K562 (cell line): ENCODE data around the gene ZSWIM1. TPM values are rescaled to one million over a fixed set of nuclear protein-coding genes. Genes with fewer than 3 reads are reported as not detected.

Experiments used
- BCOR ChIP-seq: fragments of 450-650 bp; IDR thresholded peaks from 2 replicates; pipeline ENCODE4 v1.6.1; 2016
- HNRNPLL ChIP-seq: fragments of 200-400 bp; formaldehyde crosslinking; IDR thresholded peaks from 2 replicates; pipeline ENCODE4 v1.6.1; 2017; ENCODE audit warnings: low read length, low read depth, mild to moderate bottlenecking; ENCODE audit not compliant: poor library complexity, severe bottlenecking
- IRF1 ChIP-seq: sonication (generic); formaldehyde crosslinking; IDR thresholded peaks from 2 replicates; pipeline ENCODE4 v1.8.0; 2022; ENCODE audit warnings: missing genetic modification reagents, mild to moderate bottlenecking, borderline replicate concordance
- MAFK ChIP-seq: IDR thresholded peaks from 2 replicates; pipeline ENCODE4 v1.6.1; 2011; ENCODE audit warnings: low read length, improper control_type of control experiment
- MAZ ChIP-seq, 2 experiments: fragments of 450-650 bp in 1 of 2; sonication (generic) in 1 of 2; formaldehyde crosslinking; IDR thresholded peaks in 1 of 2; conservative IDR thresholded peaks in 1 of 2; 2 replicates each; pipeline versions ENCODE4 v1.4.0 to v1.5.0; 2020; ENCODE audit warnings: mild to moderate bottlenecking in 1 of 2, missing genetic modification reagents in 1 of 2
- POLR2A ChIP-seq: fragments of 450-650 bp; conservative IDR thresholded peaks from 2 replicates; pipeline ENCODE4 v1.6.1; 2016
- POU5F1 ChIP-seq: fragments of 150-350 bp; IDR thresholded peaks from 2 replicates; pipeline ENCODE4 v1.6.1; 2014; ENCODE audit warnings: borderline replicate concordance, low read length, low read depth, mild to moderate bottlenecking; ENCODE audit not compliant: partially characterized antibody
- RBM17 ChIP-seq: fragments of 200-400 bp; formaldehyde crosslinking; IDR thresholded peaks from 2 replicates; pipeline ENCODE4 v1.6.1; 2017; ENCODE audit warnings: low read depth, mild to moderate bottlenecking, low read length, borderline replicate concordance
- SAFB2 ChIP-seq: fragments of 200-400 bp; formaldehyde crosslinking; IDR thresholded peaks from 2 replicates; pipeline ENCODE4 v1.6.1; 2018; ENCODE audit warnings: borderline replicate concordance, low read length, low read depth, moderate library complexity; ENCODE audit not compliant: severe bottlenecking
- SMARCE1 ChIP-seq: fragments of 450-650 bp; IDR thresholded peaks from 2 replicates; pipeline ENCODE4 v1.7.1; 2016; ENCODE audit warnings: mild to moderate bottlenecking
- TAF15 ChIP-seq: fragments of 200-400 bp; formaldehyde crosslinking; IDR thresholded peaks from 2 replicates; pipeline ENCODE4 v1.6.1; 2017; ENCODE audit warnings: mild to moderate bottlenecking, low read depth, low read length, moderate library complexity
- THRAP3 ChIP-seq: fragments of 450-650 bp; IDR thresholded peaks from 2 replicates; pipeline ENCODE4 v1.6.1; 2016; ENCODE audit warnings: mild to moderate bottlenecking, inconsistent platforms, borderline replicate concordance
- THRB ChIP-seq: fragments of 450-650 bp; formaldehyde crosslinking; conservative IDR thresholded peaks from 2 replicates; pipeline ENCODE4 v1.4.0; 2022; ENCODE audit warnings: mild to moderate bottlenecking, missing genetic modification characterization
- ZBTB5 ChIP-seq: fragments of 450-650 bp; IDR thresholded peaks from 2 replicates; pipeline ENCODE4 v1.6.1; 2017; ENCODE audit warnings: antibody characterized with exemption
- ZKSCAN3 ChIP-seq: fragments of 250-450 bp; sonication (Bioruptor Pico); IDR thresholded peaks from 2 replicates; pipeline ENCODE4 v1.4.0; 2020
- ZNF174 ChIP-seq: fragments of 250-450 bp; sonication (Bioruptor Pico); IDR thresholded peaks from 2 replicates; pipeline ENCODE4 v1.4.0; 2020; ENCODE audit warnings: mild to moderate bottlenecking
- ZNF444 ChIP-seq: fragments of 250-450 bp; sonication (Bioruptor Pico); IDR thresholded peaks from 2 replicates; pipeline ENCODE4 v1.4.0; 2020; ENCODE audit warnings: mild to moderate bottlenecking, moderate library complexity
- ZNF583 ChIP-seq: fragments of 250-450 bp; sonication (Bioruptor Pico); IDR thresholded peaks from 2 replicates; pipeline ENCODE4 v1.4.0; 2020
- ZNF592 ChIP-seq: fragments of 450-650 bp; IDR thresholded peaks from 2 replicates; pipeline ENCODE4 v1.6.1; 2017; ENCODE audit warnings: antibody characterized with exemption, mild to moderate bottlenecking
- ZNF75A ChIP-seq: fragments of 450-650 bp; formaldehyde crosslinking; IDR thresholded peaks from 2 replicates; pipeline ENCODE4 v1.4.0; 2020; ENCODE audit warnings: mild to moderate bottlenecking
- ZNF830 ChIP-seq: fragments of 250-450 bp; sonication (Bioruptor Pico); IDR thresholded peaks from 2 replicates; pipeline ENCODE4 v1.5.0; 2021; ENCODE audit warnings: mild to moderate bottlenecking
- polyA plus RNA-seq, 8 experiments: library from polyadenylated mRNA; depleted of rRNA in 4 of 8; stranded (reverse) in 5 of 8; unstranded in 3 of 8; fragments of >200 nt; fragmentation: Nextera tagmentation in 2 of 8; fragmentation: Illumina TruSeq in 1 of 8; extraction: Ambion mirVana in 2 of 8; extraction: Trizol in 1 of 8; gene quantifications; 2 replicates each; pipeline versions ENCODE4 v1.2.1 to v1.2.3, GENCODE V29; 2011 to 2014; ENCODE audit warnings: inconsistent platforms in 1 of 8, missing spikeins in 1 of 8
- total RNA-seq, 7 experiments: library from RNA; depleted of rRNA in 6 of 7; stranded (reverse); fragments of >200 nt in 6 of 7; fragmentation: Illumina TruSeq in 2 of 7; extraction: Trizol in 2 of 7; gene quantifications; 2 replicates each; pipeline versions ENCODE4 v1.2.1 to v1.2.3, GENCODE V29; 2011 to 2021; ENCODE audit warnings: low replicate concordance in 1 of 7

ZSWIM1 gene
- total and polyA plus RNA-seq, 9 of the 15 experiments (the other 6 are each of a cell fraction or from before 2014, with no cell fraction given), result 2.5 to 15.6 (median 9.5) TPM

GRCh38 chr20:45909817-45910669 lies 29.0 kb downstream of the ZSWIM1 start (continued):
- no peak for TF ChIP-seq ZBTB5
- no peak for TF ChIP-seq POU5F1
- TF ChIP-seq ZNF583 (CRISPR knock-in tag), result no peak
- no peak; the same call in 1 of the 2 replicates for TF ChIP-seq ZNF592
- no peak for TF ChIP-seq IRF1 (CRISPR knock-in tag)
- TF ChIP-seq HNRNPLL, result peak; percentile 27
- TF ChIP-seq ZNF444 (CRISPR knock-in tag), result no peak
- no peak for TF ChIP-seq POLR2A
- no peak for TF ChIP-seq SMARCE1
- no peak for TF ChIP-seq MAZ (CRISPR knock-in tag; conservative IDR thresholded peaks at IDR 0.05 in 1 of 2, IDR thresholded peaks at IDR 0.05 in 1 of 2)
- TF ChIP-seq ZKSCAN3 (CRISPR knock-in tag), result no peak
- TF ChIP-seq TAF15, result no peak
- TF ChIP-seq BCOR, result no peak
- TF ChIP-seq ZNF830, result no peak
- no peak for TF ChIP-seq THRB
- TF ChIP-seq RBM17, result no peak
- no peak for TF ChIP-seq MAFK
- TF ChIP-seq ZNF75A, result no peak
- TF ChIP-seq SAFB2, result no peak
- TF ChIP-seq THRAP3, result no peak
- no peak for TF ChIP-seq ZNF174 (CRISPR knock-in tag)
